ENCODE results near the gene POC1B.
A peak's percentile ranks its signal among the peaks of the same experiment; 100 is the strongest.

POC1B gene

GRCh38 chr12:89379839-89380467, 145.9 kb downstream of the POC1B start:
- no peak for DNase-seq

- DNase-seq = no peak
These were observed 146.6 kb downstream of the POC1B start for GRCh38 chr12:89379148-89379838.

GRCh38 chr12:89376844-89377243, 149.0 kb downstream of the POC1B start:
- DNase-seq = no peak

- DNase-seq = no peak
These were observed 149.7 kb downstream of the POC1B start for GRCh38 chr12:89376202-89376529.

GRCh38 chr12:89373763-89374572, 151.9 kb downstream of the POC1B start:
- no peak for DNase-seq

GRCh38 chr12:89372584-89373370, 153.1 kb downstream of the POC1B start:
- DNase-seq = no peak

GRCh38 chr12:89370850-89371249, 155.0 kb downstream of the POC1B start:
- DNase-seq = peak in 1 of 2 experiments; percentile 18

GRCh38 chr12:89370421-89370831, 155.4 kb downstream of the POC1B start:
- DNase-seq = no peak
